Measurements from ENCODE around the gene DIRAS3.
"Not testable (repeated sequence)": the region's sequence is repeated elsewhere in the genome, so short reads cannot be mapped to it uniquely, and the experiment has no call there.

Gene DIRAS3

DNA sequence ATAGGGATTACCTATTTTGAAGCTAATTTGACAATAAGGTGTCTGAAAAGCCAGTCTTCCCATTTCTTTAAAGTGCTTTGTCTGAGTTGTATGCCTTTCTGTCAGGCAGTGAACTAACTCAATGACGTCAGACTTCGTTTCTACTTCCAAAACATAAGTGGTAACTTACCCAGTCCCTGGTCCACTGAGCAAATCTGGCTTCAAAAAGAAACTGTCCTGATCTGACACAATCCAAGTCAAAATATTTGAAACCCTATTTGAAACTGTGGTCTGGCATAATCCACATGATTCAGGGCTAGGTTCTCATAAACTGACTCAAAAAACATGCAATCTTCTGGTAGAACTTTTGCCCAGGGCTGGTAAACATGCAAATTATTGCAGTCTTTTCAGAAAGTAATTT lies 34.0 kb downstream of the DIRAS3 start:
- no peak for DNase-seq

DNA sequence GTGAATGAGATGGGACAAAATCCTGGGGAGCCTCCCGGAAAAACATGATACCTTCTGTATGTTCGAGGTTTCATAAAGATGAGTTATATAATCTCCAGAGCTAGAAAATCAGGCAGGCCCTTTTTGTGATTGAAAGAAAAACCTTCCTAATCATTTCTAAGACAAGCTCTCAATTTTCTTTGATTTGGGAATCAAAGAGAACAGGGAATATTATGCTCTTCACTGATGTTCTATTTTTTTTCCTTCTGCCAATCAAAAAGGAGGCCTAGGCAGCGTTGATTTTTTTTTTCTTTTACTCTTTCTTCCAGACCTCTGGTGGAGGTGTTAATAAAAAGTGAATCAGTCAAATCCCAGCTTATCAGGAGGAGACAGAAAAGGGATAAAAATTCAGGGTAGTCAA lies 34.5 kb downstream of the DIRAS3 start:
- no peak for DNase-seq

DNA sequence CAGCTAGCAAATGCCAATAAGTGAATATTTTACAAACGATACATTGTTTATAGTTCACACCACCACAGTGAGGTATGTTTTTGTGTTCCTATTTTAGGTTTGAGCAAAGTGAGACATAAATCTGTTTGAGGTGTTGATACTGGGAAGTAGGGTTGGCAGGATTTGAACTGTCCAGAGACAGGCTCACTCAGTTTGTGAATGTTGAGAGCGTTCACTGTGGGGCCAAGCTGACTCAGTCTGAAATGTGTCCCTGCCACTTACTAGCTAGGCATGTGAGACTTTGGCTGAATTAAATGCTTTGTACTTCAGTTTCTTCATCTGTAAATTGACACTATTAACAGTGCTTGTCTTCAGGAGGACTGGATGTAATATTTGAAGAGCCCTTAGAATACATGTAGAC lies 35.1 kb downstream of the DIRAS3 start:
- no peak for DNase-seq

DNA sequence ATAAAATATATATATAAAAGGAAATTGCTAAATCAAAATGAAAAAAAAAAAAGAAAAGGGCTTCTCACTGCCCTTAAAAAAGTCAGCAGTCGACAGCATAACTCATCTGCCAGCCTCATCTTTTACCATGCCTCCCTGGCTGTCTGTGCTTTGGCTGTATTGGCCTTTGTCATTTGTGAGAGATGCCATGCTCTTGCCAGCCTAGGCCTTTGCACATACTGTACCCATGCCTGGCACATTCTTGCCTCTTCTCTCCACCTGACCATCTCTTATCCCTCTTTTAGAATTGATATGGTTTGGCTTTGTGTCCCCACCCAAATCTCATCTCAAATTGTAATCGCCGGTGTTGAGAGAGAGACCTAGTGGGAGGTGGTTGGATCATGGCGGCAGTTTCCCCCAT lies 37.1 kb downstream of the DIRAS3 start:
- DNase-seq = no peak

DNA sequence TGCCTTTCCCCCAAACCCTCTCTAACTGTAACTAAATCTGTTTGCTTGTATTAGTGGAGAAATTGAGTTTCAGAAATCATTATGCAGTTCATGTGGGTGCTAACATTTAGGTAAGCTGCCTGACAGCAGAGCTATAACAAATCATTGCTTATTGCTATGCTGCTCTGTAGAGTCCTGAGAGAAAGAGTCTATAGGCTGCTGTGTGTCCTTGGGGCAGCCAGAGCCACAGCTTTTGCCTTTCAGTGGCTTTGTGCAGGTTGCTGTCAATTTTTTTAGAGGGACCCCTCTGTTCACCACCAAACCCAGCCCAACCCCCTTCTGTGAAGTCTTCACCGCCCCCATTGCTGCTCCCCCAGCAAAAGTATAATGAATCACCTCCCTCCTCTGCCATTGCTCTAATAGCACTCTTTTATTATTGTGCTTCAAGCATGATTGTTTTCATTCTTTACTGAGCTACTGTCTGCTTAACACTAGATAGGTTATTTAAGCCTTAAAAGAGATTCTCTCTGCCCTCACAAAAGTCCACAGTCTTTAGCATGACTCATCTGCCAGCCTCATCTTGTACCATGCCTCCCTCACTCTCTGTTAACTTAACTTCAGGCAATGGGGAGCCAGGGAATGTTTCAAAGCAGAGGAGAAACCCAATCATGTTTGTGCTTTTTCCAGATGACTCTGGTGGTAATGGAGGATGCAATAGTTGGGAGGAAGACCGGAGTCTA lies 38.6 kb downstream of the DIRAS3 start:
- DNase-seq = no peak

DNA sequence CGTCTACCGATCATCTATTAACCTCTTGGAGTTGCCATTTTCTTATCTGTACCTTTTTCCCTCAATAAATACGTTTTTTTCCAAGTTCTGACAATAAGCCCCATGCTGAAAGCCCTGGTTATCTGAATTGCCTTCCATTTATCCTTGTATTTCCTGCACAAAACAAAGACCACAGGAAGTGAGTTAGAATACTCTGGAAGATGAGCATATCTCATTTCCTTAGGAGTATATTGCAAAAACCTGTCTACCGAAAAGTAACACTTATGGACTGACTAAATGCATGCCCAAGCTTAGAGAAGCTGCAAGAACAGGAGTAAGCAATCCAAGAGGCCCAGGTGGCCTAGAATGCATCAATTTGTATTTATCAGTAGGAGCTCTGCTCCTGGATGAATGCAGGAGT lies 39.9 kb downstream of the DIRAS3 start:
- DNase-seq = no peak

DNA sequence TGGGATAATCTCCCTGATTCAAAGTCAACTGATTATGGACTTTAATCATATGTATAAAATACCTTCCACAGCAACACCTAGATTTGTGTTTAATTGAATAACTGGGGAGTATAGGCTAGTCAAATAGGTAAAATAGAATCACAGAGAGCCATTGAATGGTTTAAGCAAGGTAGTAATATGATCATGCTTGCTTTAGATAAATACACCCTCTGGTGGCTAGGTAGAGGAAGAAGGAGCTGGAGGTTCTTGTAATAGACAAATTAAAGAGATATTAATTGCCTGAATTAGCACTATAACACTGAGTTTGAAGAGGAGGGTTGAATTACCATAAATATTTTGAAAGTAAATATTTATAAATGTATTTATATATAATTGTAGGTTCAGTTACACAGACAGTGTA lies 40.3 kb downstream of the DIRAS3 start:
- no peak for DNase-seq

DNA sequence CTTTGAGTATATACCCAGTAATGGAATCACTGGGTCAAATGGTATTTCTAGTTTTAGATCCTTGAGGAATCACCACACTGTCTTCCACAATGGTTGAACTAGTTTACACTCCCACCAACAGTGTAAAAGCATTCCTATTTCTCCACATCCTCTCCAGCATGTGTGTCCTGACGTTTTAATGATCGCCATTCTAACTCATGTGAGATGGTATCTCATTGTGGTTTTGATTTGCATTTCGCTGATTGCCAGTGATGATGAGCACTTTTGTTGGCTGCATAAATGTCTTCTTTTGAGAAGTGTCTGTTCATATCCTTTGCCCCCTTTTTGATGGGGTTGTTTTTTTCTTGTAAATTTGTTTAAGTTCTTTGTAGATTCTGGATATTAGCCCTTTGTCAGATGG lies 46.8 kb downstream of the DIRAS3 start:
- DNase-seq = not testable (repeated sequence)

DNA sequence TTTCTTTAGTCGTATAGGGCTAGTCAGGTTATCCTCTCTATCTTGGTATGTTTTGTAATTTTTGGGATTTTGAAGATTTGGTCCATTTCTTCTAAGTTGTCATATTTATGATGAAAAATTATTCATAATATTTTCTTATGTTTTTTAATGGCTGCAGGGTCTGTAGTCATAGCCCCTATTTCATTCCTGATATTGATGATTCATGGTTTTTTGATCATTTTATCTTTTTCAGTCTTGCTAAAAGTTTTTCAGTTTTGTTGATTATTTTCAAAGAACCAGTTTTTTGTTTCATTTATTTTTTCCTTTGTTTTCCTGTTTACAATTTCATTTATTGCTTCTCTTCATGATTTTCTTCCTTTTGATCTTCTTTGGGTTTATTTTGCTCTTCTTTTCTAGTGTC lies 50.2 kb downstream of the DIRAS3 start:
- no peak for DNase-seq

DNA sequence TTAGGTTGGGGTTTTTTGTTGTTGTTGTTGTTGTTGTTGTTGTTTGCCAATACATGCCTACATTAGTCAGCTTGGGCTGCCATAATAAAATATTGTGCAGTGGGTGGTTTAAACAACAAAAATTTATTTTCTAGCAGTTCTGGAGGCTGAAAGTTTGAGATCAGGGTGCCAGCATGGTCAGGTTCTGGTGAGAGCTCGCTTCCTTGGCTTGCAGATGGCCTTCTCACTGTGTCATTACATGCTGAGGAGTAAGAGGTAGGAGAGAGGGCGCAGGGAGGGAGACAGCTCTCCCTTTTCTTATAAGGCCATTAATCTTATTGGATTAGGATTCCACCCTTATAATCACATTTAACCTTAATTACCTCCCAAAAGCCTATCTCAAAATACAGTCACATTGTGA lies 52.7 kb downstream of the DIRAS3 start:
- no peak for DNase-seq

Measured in activated CD4-positive, alpha-beta T cell treated with anti-CD3 and anti-CD28 coated beads, Interleukin-2, amount 50 U/mL, for 16 hours (primary cell).